22Rv1 (cell line): ENCODE data around the gene CAMTA1.

Experiments
- ZFX ChIP-seq: fragments of 450-650 bp; IDR thresholded peaks from 2 replicates; pipeline ENCODE4 v1.6.1; 2017; ENCODE audit warnings: antibody characterized with exemption, borderline replicate concordance
- TF ChIP-seq, protein P1 (sequence below): fragments of 450-650 bp; IDR thresholded peaks from 2 replicates; pipeline ENCODE4 v1.5.1; 2017; ENCODE audit warnings: mild to moderate bottlenecking

DNA sequence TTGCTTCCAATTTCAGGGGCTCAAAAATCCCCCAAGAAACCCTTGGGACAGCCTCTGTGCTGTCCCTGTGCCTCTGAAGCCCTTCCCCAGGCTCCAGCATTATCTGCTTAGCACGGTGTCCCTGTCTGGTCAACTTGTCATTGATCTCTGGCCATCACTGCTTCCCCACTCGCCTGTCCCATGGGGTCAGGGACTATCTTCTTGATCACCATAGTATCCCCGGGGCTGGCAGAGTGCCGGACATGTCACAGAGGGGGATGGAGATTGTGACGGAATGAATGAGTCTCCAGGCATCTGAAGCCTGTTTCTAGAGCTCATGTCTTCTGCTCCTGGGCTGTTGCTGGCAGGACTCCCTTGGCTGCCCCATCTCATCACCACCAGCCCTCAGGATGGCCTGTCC lies 886.4 kb downstream of the CAMTA1 start:
- TF ChIP-seq, protein P1, sequence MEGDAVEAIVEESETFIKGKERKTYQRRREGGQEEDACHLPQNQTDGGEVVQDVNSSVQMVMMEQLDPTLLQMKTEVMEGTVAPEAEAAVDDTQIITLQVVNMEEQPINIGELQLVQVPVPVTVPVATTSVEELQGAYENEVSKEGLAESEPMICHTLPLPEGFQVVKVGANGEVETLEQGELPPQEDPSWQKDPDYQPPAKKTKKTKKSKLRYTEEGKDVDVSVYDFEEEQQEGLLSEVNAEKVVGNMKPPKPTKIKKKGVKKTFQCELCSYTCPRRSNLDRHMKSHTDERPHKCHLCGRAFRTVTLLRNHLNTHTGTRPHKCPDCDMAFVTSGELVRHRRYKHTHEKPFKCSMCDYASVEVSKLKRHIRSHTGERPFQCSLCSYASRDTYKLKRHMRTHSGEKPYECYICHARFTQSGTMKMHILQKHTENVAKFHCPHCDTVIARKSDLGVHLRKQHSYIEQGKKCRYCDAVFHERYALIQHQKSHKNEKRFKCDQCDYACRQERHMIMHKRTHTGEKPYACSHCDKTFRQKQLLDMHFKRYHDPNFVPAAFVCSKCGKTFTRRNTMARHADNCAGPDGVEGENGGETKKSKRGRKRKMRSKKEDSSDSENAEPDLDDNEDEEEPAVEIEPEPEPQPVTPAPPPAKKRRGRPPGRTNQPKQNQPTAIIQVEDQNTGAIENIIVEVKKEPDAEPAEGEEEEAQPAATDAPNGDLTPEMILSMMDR, result no peak
- TF ChIP-seq ZFX, result no peak
